Fibroblast of mammary gland (primary cell): Measurements from ENCODE around the gene FGD3.
"Not testable (repeated sequence)": the region's sequence is repeated elsewhere in the genome, so short reads cannot be mapped to it uniquely, and the experiment has no call there.

ENCODE experiments used
- DNase-seq: peaks from one replicate; pipeline ENCODE4 v3.0.0-alpha.2; 2010; ENCODE audit warnings: low read depth
- H3K4me3 ChIP-seq: 2 replicates; pipeline ENCODE4 v1.5.1; 2011; ENCODE audit warnings: low read depth, mild to moderate bottlenecking, low read length, moderate library complexity; ENCODE audit not compliant: control insufficient read depth
- CTCF ChIP-seq: conservative IDR thresholded peaks from 2 replicates; pipeline ENCODE4 v1.5.1; 2011; ENCODE audit warnings: low read depth, low read length, inconsistent platforms; ENCODE audit not compliant: control insufficient read depth, insufficient read depth

Gene FGD3

GRCh38 chr9:93009337-93010015, 62.2 kb downstream of the FGD3 start:
- TF ChIP-seq CTCF: no peak
- no peak overlapping the region for H3K4me3 ChIP-seq
- no peak for DNase-seq

- no peak for DNase-seq
- no peak for TF ChIP-seq CTCF
- H3K4me3 ChIP-seq: no peak overlapping the region
Observed at GRCh38 chr9:93010056-93010455, 62.7 kb downstream of the FGD3 start.

GRCh38 chr9:93010704-93011103, 63.4 kb downstream of the FGD3 start:
- H3K4me3 ChIP-seq: no peak overlapping the region
- DNase-seq: no peak
- no peak for TF ChIP-seq CTCF

GRCh38 chr9:93011114-93011513, 63.8 kb downstream of the FGD3 start:
- no peak overlapping the region for H3K4me3 ChIP-seq
- DNase-seq: no peak
- no peak for TF ChIP-seq CTCF

- no peak for TF ChIP-seq CTCF
- no peak overlapping the region for H3K4me3 ChIP-seq
- DNase-seq: no peak
Observed at GRCh38 chr9:93012963-93013855, 65.9 kb downstream of the FGD3 start.

- DNase-seq: no peak
- no peak for TF ChIP-seq CTCF
- H3K4me3 ChIP-seq: no peak overlapping the region
Observed at GRCh38 chr9:93013856-93014582, 66.7 kb downstream of the FGD3 start.

GRCh38 chr9:93015190-93015589, 67.9 kb downstream of the FGD3 start:
- not testable (repeated sequence) for DNase-seq, H3K4me3 ChIP-seq
